ENCODE measurements around the gene GNA14. TPM values are rescaled to one million over a fixed set of nuclear protein-coding genes. Genes with fewer than 3 reads are reported as not detected.

The GNA14 gene
- total and polyA plus RNA-seq, 12 donors, result 0.75 to 4.8 (median 1.7) TPM

- H3K36me3 ChIP-seq, result no peaks in the 10 kb centered on the region
- intact Hi-C loops (cut with DNase I), result no loop called here
- H3K27me3 ChIP-seq, result no peaks in the 10 kb centered on the region
- no peak for TF ChIP-seq CTCF (IDR thresholded peaks at IDR 0.05)
- no peak overlapping the region for H3K27ac ChIP-seq
- ATAC-seq (peak in 1 of 8 donors; percentile 23), DNase-seq (no peak)
- H3K4me3 ChIP-seq, result no peak overlapping the region
- 54 to 65% methylated on average over 1 of the region's 1 CpG for WGBS, 2 donors
- peaks cover 0 to 8% (median 0%) of the 10 kb centered on the region in 9 donors for H3K4me1 ChIP-seq
- no peaks in the 10 kb centered on the region for H3K9me3 ChIP-seq
These were observed 84.9 kb downstream of the GNA14 start for GRCh38 chr9:77563174-77563573.

- WGBS, 2 donors, result 71 to 82% methylated on average over 6 of the region's 6 CpGs
- Histone ChIP-seq H3K4me1 (peaks cover 0 to 8% (median 0%) of the 10 kb centered on the region in 9 donors), H3K4me3 (no peak overlapping the region), H3K27me3 (no peaks in the 10 kb centered on the region), H3K9me3 (no peaks in the 10 kb centered on the region), H3K27ac (no peak overlapping the region), H3K36me3 (no peaks in the 10 kb centered on the region)
- no peak for TF ChIP-seq CTCF (IDR thresholded peaks at IDR 0.05)
- intact Hi-C loops (cut with DNase I), result no loop called here
- DNase-seq, result no peak
- no peak for ATAC-seq
These were observed 85.9 kb downstream of the GNA14 start for GRCh38 chr9:77562019-77562748.

- Histone ChIP-seq H3K27ac (no peak overlapping the region), H3K9me3 (no peaks in the 10 kb centered on the region), H3K27me3 (no peaks in the 10 kb centered on the region), H3K36me3 (no peaks in the 10 kb centered on the region), H3K4me3 (no peak overlapping the region), H3K4me1 (peaks cover 0 to 8% (median 0%) of the 10 kb centered on the region in 9 donors)
- no peak for DNase-seq
- TF ChIP-seq CTCF (IDR thresholded peaks at IDR 0.05), result no peak
- 61 to 72% methylated on average over 2 of the region's 2 CpGs for WGBS, 2 donors
- intact Hi-C loops (cut with DNase I), result no loop called here
- ATAC-seq, result no peak
These were observed 86.6 kb downstream of the GNA14 start for GRCh38 chr9:77561331-77562018.

- no peak for DNase-seq
- no peak for ATAC-seq
- Histone ChIP-seq H3K4me1 (peaks cover 0 to 1% (median 0%) of the 10 kb centered on the region in 9 donors), H3K27ac (no peak overlapping the region), H3K36me3 (no peaks in the 10 kb centered on the region), H3K27me3 (no peaks in the 10 kb centered on the region), H3K4me3 (no peak overlapping the region), H3K9me3 (no peaks in the 10 kb centered on the region)
- no peak for TF ChIP-seq CTCF (IDR thresholded peaks at IDR 0.05)
- intact Hi-C loops (cut with DNase I), result loop anchor here in 1 of 10 donors (10.0 kb wide), 1 partner anchor 88 kb away; the partner anchor contains the start of gene GNA14
- 77 to 80% methylated on average over 1 of the region's 1 CpG for WGBS, 2 donors
These were observed 91.7 kb downstream of the GNA14 start for GRCh38 chr9:77556396-77556795.
